Ishikawa (cell line): ENCODE results near the gene OCEL1.

Experiments used
- CEBPB ChIP-seq: IDR thresholded peaks from 2 replicates; pipeline ENCODE4 v1.6.1; 2012
- CREB1 ChIP-seq: IDR thresholded peaks from 2 replicates; pipeline ENCODE4 v1.6.1; 2012; ENCODE audit warnings: low read depth
- EGR1 ChIP-seq: IDR thresholded peaks from 2 replicates; pipeline ENCODE4 v1.6.1; 2012
- EP300 ChIP-seq: IDR thresholded peaks from 2 replicates; pipeline ENCODE4 v1.6.1; 2012; ENCODE audit warnings: borderline replicate concordance
- FOXM1 ChIP-seq: IDR thresholded peaks from 2 replicates; pipeline ENCODE4 v1.6.1; 2012; ENCODE audit warnings: low read depth, borderline replicate concordance
- NFIC ChIP-seq: IDR thresholded peaks from 2 replicates; pipeline ENCODE4 v1.6.1; 2012
- RAD21 ChIP-seq: IDR thresholded peaks from 2 replicates; pipeline ENCODE4 v1.6.1; 2012; ENCODE audit warnings: low read depth
- TAF1 ChIP-seq: IDR thresholded peaks from 2 replicates; pipeline ENCODE4 v1.6.1; 2012; ENCODE audit warnings: low read depth, mild to moderate bottlenecking
- TCF12 ChIP-seq: IDR thresholded peaks from 2 replicates; pipeline ENCODE4 v1.6.1; 2012; ENCODE audit warnings: low read depth
- USF1 ChIP-seq: IDR thresholded peaks from 2 replicates; pipeline ENCODE4 v1.6.1; 2012
- YY1 ChIP-seq: IDR thresholded peaks from 2 replicates; pipeline ENCODE4 v1.6.1; 2012; ENCODE audit warnings: low read depth
- ZBTB7A ChIP-seq: IDR thresholded peaks from 2 replicates; pipeline ENCODE4 v1.6.1; 2012; ENCODE audit warnings: low read depth
- TF ChIP-seq, protein P1 (sequence below): IDR thresholded peaks from 2 replicates; pipeline ENCODE4 v1.6.1; 2012
- TF ChIP-seq, protein P2 (sequence below): IDR thresholded peaks from 2 replicates; pipeline ENCODE4 v1.6.1; 2012; ENCODE audit warnings: low read depth, mild to moderate bottlenecking

The OCEL1 gene

GRCh38 chr19:17268754-17269153 lies 42.7 kb downstream of the OCEL1 start:
- TF ChIP-seq CREB1 (no peak), TAF1 (no peak), ZBTB7A (no peak), EP300 (no peak), RAD21 (no peak), NFIC (no peak), EGR1 (no peak)

GRCh38 chr19:17275441-17276175 lies 49.6 kb downstream of the OCEL1 start:
- no peak for TF ChIP-seq USF1
- TF ChIP-seq EGR1, result no peak
- TF ChIP-seq YY1, result no peak
- no peak for TF ChIP-seq NFIC
- TF ChIP-seq, protein P1, sequence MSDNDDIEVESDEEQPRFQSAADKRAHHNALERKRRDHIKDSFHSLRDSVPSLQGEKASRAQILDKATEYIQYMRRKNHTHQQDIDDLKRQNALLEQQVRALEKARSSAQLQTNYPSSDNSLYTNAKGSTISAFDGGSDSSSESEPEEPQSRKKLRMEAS, result no peak
- no peak for TF ChIP-seq EP300
- no peak for TF ChIP-seq TCF12
- no peak for TF ChIP-seq ZBTB7A
- TF ChIP-seq TAF1, result no peak
- no peak for TF ChIP-seq FOXM1
- TF ChIP-seq, protein P2, sequence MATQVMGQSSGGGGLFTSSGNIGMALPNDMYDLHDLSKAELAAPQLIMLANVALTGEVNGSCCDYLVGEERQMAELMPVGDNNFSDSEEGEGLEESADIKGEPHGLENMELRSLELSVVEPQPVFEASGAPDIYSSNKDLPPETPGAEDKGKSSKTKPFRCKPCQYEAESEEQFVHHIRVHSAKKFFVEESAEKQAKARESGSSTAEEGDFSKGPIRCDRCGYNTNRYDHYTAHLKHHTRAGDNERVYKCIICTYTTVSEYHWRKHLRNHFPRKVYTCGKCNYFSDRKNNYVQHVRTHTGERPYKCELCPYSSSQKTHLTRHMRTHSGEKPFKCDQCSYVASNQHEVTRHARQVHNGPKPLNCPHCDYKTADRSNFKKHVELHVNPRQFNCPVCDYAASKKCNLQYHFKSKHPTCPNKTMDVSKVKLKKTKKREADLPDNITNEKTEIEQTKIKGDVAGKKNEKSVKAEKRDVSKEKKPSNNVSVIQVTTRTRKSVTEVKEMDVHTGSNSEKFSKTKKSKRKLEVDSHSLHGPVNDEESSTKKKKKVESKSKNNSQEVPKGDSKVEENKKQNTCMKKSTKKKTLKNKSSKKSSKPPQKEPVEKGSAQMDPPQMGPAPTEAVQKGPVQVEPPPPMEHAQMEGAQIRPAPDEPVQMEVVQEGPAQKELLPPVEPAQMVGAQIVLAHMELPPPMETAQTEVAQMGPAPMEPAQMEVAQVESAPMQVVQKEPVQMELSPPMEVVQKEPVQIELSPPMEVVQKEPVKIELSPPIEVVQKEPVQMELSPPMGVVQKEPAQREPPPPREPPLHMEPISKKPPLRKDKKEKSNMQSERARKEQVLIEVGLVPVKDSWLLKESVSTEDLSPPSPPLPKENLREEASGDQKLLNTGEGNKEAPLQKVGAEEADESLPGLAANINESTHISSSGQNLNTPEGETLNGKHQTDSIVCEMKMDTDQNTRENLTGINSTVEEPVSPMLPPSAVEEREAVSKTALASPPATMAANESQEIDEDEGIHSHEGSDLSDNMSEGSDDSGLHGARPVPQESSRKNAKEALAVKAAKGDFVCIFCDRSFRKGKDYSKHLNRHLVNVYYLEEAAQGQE, result no peak
- TF ChIP-seq CEBPB, result no peak
